Measurements from ENCODE around the gene SIRPB1.
"Not testable (repeated sequence)": the region's sequence is repeated elsewhere in the genome, so short reads cannot be mapped to it uniquely, and the experiment has no call there.

SIRPB1 gene

GRCh38 chr20:1588533-1589460 lies 31.0 kb downstream of the SIRPB1 start:
- no peak for DNase-seq

- no peak for DNase-seq
These were observed 31.9 kb downstream of the SIRPB1 start for GRCh38 chr20:1587781-1588532.

GRCh38 chr20:1579488-1579887 lies 40.3 kb downstream of the SIRPB1 start:
- no peak for DNase-seq

GRCh38 chr20:1577906-1578305 lies 41.9 kb downstream of the SIRPB1 start:
- no peak for DNase-seq

GRCh38 chr20:1577313-1577712 lies 42.5 kb downstream of the SIRPB1 start:
- DNase-seq = not testable (repeated sequence)

- DNase-seq = no peak
These were observed 43.2 kb downstream of the SIRPB1 start for GRCh38 chr20:1576641-1577040.

GRCh38 chr20:1576003-1576402 lies 43.8 kb downstream of the SIRPB1 start:
- not testable (repeated sequence) for DNase-seq

- DNase-seq = not testable (repeated sequence)
These were observed 48.2 kb downstream of the SIRPB1 start for GRCh38 chr20:1571583-1571982.
